Activated CD4-positive, alpha-beta T cell treated with anti-CD3 and anti-CD28 coated beads, Interleukin-2, amount 10 ng/mL, durations not matched to agents 7 days and 5 days (primary cell): ENCODE results near the gene TSHZ1. TPM values are rescaled to one million over a fixed set of nuclear protein-coding genes. Genes with fewer than 3 reads are reported as not detected.

ENCODE experiments used
- CTCF ChIA-PET: fragments of 350-600 bp; sonication (Branson Sonifier 250); formaldehyde crosslinking; loops from one replicate; lab custom pipeline; 2021; ENCODE audit warnings: antibody characterized with exemption; lab: Charles Lee
- POLR2A ChIA-PET: fragments of 350-600 bp; sonication (Branson Sonifier 250); formaldehyde crosslinking; loops from one replicate; lab custom pipeline; 2021; ENCODE audit warnings: antibody characterized with exemption; lab: Charles Lee
- DNase-seq: peaks from one replicate; pipeline ENCODE4 v3.0.0-alpha.2; 2020
- H3K27ac Mint-ChIP-seq: one replicate; pipeline ENCODE4 v1.8.0; 2021; ENCODE audit warnings: mild to moderate bottlenecking, moderate library complexity, mixed read lengths
- H3K27me3 Mint-ChIP-seq: one replicate; pipeline ENCODE4 v1.8.0; 2021; ENCODE audit warnings: mixed read lengths
- H3K36me3 Mint-ChIP-seq: one replicate; pipeline ENCODE4 v1.8.0; 2021; ENCODE audit warnings: low read depth, mixed read lengths
- H3K4me1 Mint-ChIP-seq: one replicate; pipeline ENCODE4 v1.8.0; 2021; ENCODE audit warnings: mixed read lengths
- H3K4me3 Mint-ChIP-seq: one replicate; pipeline ENCODE4 v1.8.0; 2021; ENCODE audit warnings: mild to moderate bottlenecking, moderate library complexity, mixed read lengths
- H3K9me3 Mint-ChIP-seq: one replicate; pipeline ENCODE4 v1.8.0; 2021; ENCODE audit warnings: mixed read lengths
- total RNA-seq, 2 experiments: library from RNA; stranded (reverse); gene quantifications; one replicate each; pipeline ENCODE4 v1.2.3, GENCODE V29; 2021

Gene TSHZ1
- total RNA-seq, 2 experiments from 2014 or later: 22.0 to 23.6 TPM

GRCh38 chr18:75213611-75214331, 3.2 kb downstream of the TSHZ1 start:
- H3K4me3 Mint-ChIP-seq: peak overlapping the region; percentile 2
- H3K36me3 Mint-ChIP-seq: peaks cover 22% of the 10 kb centered on the region
- peaks cover 62% of the 10 kb centered on the region for H3K4me1 Mint-ChIP-seq
- DNase-seq: no peak
- CTCF ChIA-PET: interaction anchor here (1.0 to 1.7 kb wide), 2 partner anchors 12 to 209 kb away, joined by 3 read pairs; no protein-coding TSS in a partner anchor
- POLR2A ChIA-PET: no interaction called here
- H3K27me3 Mint-ChIP-seq: no peaks in the 10 kb centered on the region
- H3K9me3 Mint-ChIP-seq: no peaks in the 10 kb centered on the region
- no peak overlapping the region for H3K27ac Mint-ChIP-seq

- CTCF ChIA-PET: interaction anchor here (1.0 to 1.7 kb wide), 2 partner anchors 12 to 208 kb away, joined by 3 read pairs; no protein-coding TSS in a partner anchor
These were observed 3.7 kb downstream of the TSHZ1 start for GRCh38 chr18:75214332-75214690.

GRCh38 chr18:75214766-75215510, 4.3 kb downstream of the TSHZ1 start:
- H3K9me3 Mint-ChIP-seq: no peaks in the 10 kb centered on the region
- CTCF ChIA-PET: interaction anchor here (1.7 kb wide), 1 partner anchor 208 kb away, joined by 3 read pairs; no protein-coding TSS in a partner anchor
- POLR2A ChIA-PET: no interaction called here
- H3K36me3 Mint-ChIP-seq: peaks cover 22% of the 10 kb centered on the region
- no peak overlapping the region for H3K4me3 Mint-ChIP-seq
- no peaks in the 10 kb centered on the region for H3K27me3 Mint-ChIP-seq
- H3K4me1 Mint-ChIP-seq: peaks cover 65% of the 10 kb centered on the region
- no peak for DNase-seq
- H3K27ac Mint-ChIP-seq: peak overlapping the region; percentile 68

More at GRCh38 chr18:75214332-75214690, 3.7 kb downstream of the TSHZ1 start:
- peaks cover 65% of the 10 kb centered on the region for H3K4me1 Mint-ChIP-seq
- POLR2A ChIA-PET: no interaction called here
- no peak for DNase-seq
- H3K27me3 Mint-ChIP-seq: no peaks in the 10 kb centered on the region
- H3K9me3 Mint-ChIP-seq: no peaks in the 10 kb centered on the region
- H3K4me3 Mint-ChIP-seq: peak overlapping the region; percentile 2
- H3K36me3 Mint-ChIP-seq: peaks cover 22% of the 10 kb centered on the region
- H3K27ac Mint-ChIP-seq: no peak overlapping the region

GRCh38 chr18:75215663-75216062, 5.1 kb downstream of the TSHZ1 start:
- H3K9me3 Mint-ChIP-seq: no peaks in the 10 kb centered on the region
- no peaks in the 10 kb centered on the region for H3K27me3 Mint-ChIP-seq
- peak overlapping the region; percentile 68 for H3K27ac Mint-ChIP-seq
- peaks cover 21% of the 10 kb centered on the region for H3K36me3 Mint-ChIP-seq
- no peak overlapping the region for H3K4me3 Mint-ChIP-seq
- CTCF ChIA-PET: interaction anchor here (0.6 to 1.7 kb wide), 3 partner anchors 10 to 582 kb away, joined by 3 to 4 read pairs (median 3); no protein-coding TSS in a partner anchor
- peaks cover 64% of the 10 kb centered on the region for H3K4me1 Mint-ChIP-seq
- DNase-seq: no peak
- POLR2A ChIA-PET: interaction anchor here (0.5 kb wide), 1 partner anchor 1611 kb away, joined by 4 read pairs; no protein-coding TSS in a partner anchor

GRCh38 chr18:75216212-75216910, 5.8 kb downstream of the TSHZ1 start:
- CTCF ChIA-PET: interaction anchor here (0.6 to 1.1 kb wide), 2 partner anchors 9 to 582 kb away, joined by 3 to 4 read pairs; no protein-coding TSS in a partner anchor
- peak; percentile 46 for DNase-seq
- Mint-ChIP-seq H3K4me1 (peaks cover 66% of the 10 kb centered on the region), H3K36me3 (peaks cover 17% of the 10 kb centered on the region), H3K27me3 (no peaks in the 10 kb centered on the region), H3K27ac (peak overlapping the region; percentile 98), H3K4me3 (peak overlapping the region; percentile 59), H3K9me3 (no peaks in the 10 kb centered on the region)
- POLR2A ChIA-PET: interaction anchor here (0.5 kb wide), 1 partner anchor 1610 kb away, joined by 4 read pairs; no protein-coding TSS in a partner anchor

GRCh38 chr18:75216911-75217689, 6.5 kb downstream of the TSHZ1 start:
- H3K27me3 Mint-ChIP-seq: no peaks in the 10 kb centered on the region
- H3K36me3 Mint-ChIP-seq: peaks cover 17% of the 10 kb centered on the region
- peaks cover 71% of the 10 kb centered on the region for H3K4me1 Mint-ChIP-seq
- no peak for DNase-seq
- H3K9me3 Mint-ChIP-seq: no peaks in the 10 kb centered on the region
- POLR2A ChIA-PET: no interaction called here
- CTCF ChIA-PET: interaction anchor here (1.1 kb wide), 1 partner anchor 9 kb away, joined by 3 read pairs; no protein-coding TSS in a partner anchor
- H3K27ac Mint-ChIP-seq: peak overlapping the region; percentile 98
- H3K4me3 Mint-ChIP-seq: peak overlapping the region; percentile 59

GRCh38 chr18:75218065-75218923, 7.7 kb downstream of the TSHZ1 start:
- no peak for DNase-seq
- POLR2A ChIA-PET: no interaction called here
- H3K4me1 Mint-ChIP-seq: peaks cover 67% of the 10 kb centered on the region
- H3K4me3 Mint-ChIP-seq: no peak overlapping the region
- no peaks in the 10 kb centered on the region for H3K9me3 Mint-ChIP-seq
- H3K27ac Mint-ChIP-seq: no peak overlapping the region
- H3K27me3 Mint-ChIP-seq: no peaks in the 10 kb centered on the region
- CTCF ChIA-PET: no interaction called here
- H3K36me3 Mint-ChIP-seq: peaks cover 13% of the 10 kb centered on the region

- DNase-seq: no peak
- Mint-ChIP-seq H3K27ac (no peak overlapping the region), H3K27me3 (no peaks in the 10 kb centered on the region), H3K4me1 (peaks cover 59% of the 10 kb centered on the region), H3K9me3 (no peaks in the 10 kb centered on the region), H3K36me3 (peaks cover 13% of the 10 kb centered on the region), H3K4me3 (no peak overlapping the region)
- CTCF ChIA-PET: no interaction called here
- POLR2A ChIA-PET: no interaction called here
These were observed 9.3 kb downstream of the TSHZ1 start for GRCh38 chr18:75219745-75220375.

- H3K27ac Mint-ChIP-seq: no peak overlapping the region
- POLR2A ChIA-PET: no interaction called here
These were observed 10.2 kb downstream of the TSHZ1 start for GRCh38 chr18:75220551-75221355.

GRCh38 chr18:75221397-75221796, 10.8 kb downstream of the TSHZ1 start:
- H3K36me3 Mint-ChIP-seq: peaks cover 6% of the 10 kb centered on the region
- ChIA-PET CTCF (no interaction called here), POLR2A (interaction anchor here (0.5 kb wide), 1 partner anchor 22 kb away, joined by 3 read pairs; no protein-coding TSS in a partner anchor)
- no peak for DNase-seq
- no peaks in the 10 kb centered on the region for H3K9me3 Mint-ChIP-seq
- H3K4me1 Mint-ChIP-seq: peaks cover 50% of the 10 kb centered on the region
- no peaks in the 10 kb centered on the region for H3K27me3 Mint-ChIP-seq
- H3K4me3 Mint-ChIP-seq: no peak overlapping the region
- no peak overlapping the region for H3K27ac Mint-ChIP-seq

More at GRCh38 chr18:75220551-75221355, 10.2 kb downstream of the TSHZ1 start:
- no peak overlapping the region for H3K4me3 Mint-ChIP-seq
- H3K9me3 Mint-ChIP-seq: no peaks in the 10 kb centered on the region
- H3K36me3 Mint-ChIP-seq: peaks cover 6% of the 10 kb centered on the region
- CTCF ChIA-PET: no interaction called here
- no peak for DNase-seq
- peaks cover 50% of the 10 kb centered on the region for H3K4me1 Mint-ChIP-seq
- H3K27me3 Mint-ChIP-seq: no peaks in the 10 kb centered on the region
